Midbrain (tissue), 1 donor: ENCODE data around the gene DNAJC12.
"Not testable (repeated sequence)": the region's sequence is repeated elsewhere in the genome, so short reads cannot be mapped to it uniquely, and the experiment has no call there.

ENCODE experiments used
- DNase-seq: peaks from one replicate; lab custom pipeline; 2025; lab: John Stamatoyannopoulos, UW

DNAJC12 gene

DNA sequence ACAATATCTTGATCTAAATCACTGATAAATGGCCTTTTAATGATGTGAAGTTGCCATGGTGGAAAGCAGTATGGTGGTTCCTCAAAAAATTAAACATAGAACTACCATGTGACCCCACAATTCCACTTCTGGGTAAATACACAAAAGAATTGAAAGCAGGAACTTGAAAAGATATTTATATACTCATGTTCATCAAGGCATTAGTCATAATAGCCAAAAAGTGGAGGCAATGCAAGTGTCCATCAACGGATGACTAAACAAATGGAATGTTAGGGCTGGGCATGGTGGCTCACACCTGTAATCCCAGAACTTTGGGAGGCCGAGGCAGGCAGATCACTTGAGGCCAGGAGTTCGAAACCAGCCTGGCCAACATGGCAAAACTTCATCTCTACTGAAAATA is 2.0 kb upstream of the DNAJC12 start:
- no peak for DNase-seq

- not testable (repeated sequence) for DNase-seq
Observed at GRCh38 chr10:67839511-67839910, 1.5 kb upstream of the DNAJC12 start.

- DNase-seq: no peak
Observed at GRCh38 chr10:67836972-67837371, 1.0 kb downstream of the DNAJC12 start.

DNA sequence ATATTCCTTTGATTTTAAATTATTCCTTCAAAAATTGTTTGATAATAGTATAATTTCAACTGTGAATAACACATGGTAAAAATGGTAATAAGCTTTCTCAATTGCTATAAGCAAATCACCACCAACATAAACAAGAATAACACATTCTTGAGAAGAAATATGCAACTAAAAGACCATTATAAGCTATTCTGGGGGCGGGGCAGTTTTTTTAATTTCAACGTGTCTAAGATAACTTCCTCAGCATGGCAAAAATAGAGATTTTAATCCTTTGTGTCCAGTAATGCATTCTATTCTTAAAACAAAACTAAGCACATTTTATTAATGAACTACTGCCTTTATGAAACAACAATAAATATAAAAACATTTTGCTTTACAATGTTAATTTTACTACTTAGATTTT is 1.5 kb downstream of the DNAJC12 start:
- DNase-seq: no peak

- DNase-seq: not testable (repeated sequence)
Observed at GRCh38 chr10:67835541-67836394, 2.2 kb downstream of the DNAJC12 start.

DNA sequence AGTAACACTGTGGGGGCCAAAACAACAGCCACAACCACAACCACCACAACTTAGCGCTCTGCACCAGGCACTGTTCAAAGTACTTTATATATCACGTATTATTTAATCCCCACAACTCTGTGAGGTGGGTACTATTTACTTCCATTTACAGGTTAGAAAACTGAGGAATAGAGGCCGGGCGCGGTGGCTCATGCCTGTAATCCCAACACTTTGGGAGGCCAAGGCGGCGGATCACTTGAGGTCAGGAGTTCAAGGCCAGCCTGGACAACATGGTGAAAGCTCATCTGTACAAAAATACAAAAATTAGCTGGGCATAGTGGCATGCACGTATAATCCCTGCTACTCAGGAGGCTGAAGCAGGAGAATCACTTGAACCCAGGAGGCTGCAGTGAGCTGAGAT is 3.6 kb downstream of the DNAJC12 start:
- DNase-seq: no peak

DNA sequence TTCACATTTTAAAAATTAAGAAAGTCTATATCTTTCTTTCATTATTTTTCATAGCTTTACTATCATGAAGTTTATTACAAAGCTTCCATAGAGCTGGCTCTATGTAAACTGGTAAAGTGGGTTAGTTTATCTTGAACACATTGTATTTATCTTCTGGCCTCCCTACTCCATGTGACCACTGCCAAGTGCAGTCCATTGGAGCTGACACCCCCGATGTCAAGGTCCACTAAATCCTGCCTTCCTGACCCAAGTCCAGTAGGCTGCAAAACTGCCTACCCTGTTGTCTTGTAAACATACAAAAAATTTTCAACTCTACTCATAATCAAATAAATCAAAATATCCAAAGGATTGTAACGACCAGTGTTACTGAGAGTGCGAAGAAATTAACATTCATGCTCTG is 10.2 kb downstream of the DNAJC12 start:
- DNase-seq: no peak

DNA sequence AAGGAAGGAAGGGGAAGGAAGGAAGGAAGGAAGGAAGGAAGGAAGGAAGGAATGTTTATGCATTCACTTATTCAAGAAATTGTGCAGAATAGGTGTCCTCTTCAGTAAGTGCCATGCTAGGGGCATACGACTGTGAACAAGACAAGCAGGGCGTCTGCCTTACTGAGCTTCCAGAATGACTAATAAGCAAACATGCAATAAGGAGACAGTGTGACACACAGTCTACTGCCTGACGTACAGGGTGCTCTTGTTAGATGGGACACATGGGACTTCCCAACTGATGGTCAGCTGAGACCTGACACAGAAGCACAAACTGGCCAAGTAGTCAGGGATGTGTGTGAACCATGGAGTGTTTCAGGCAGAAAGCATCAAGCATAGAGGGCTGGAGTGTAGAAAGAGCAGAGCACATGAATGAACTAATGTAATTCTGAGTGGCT is 18.2 kb downstream of the DNAJC12 start:
- DNase-seq: no peak

GRCh38 chr10:67818323-67818722 is 19.7 kb downstream of the DNAJC12 start:
- DNase-seq: no peak

DNA sequence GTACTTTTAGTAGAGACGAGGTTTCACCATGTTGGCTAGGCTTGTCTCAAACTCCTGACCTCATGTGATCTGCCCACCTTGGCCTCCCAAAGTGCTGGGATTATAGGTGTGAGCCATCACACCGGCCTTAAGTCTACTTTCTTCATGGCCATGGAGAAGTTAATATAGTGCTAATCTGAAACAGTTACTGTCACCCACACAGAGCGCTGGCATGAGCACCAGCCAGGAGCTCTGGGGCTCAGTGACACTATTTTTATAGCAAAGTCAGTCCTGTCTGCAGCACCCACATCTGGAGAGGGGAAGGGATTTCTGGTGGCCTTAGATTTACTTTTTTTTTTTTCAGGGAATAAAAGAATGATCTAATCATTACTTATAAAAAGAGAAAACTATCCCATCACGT is 21.3 kb downstream of the DNAJC12 start:
- DNase-seq: no peak

GRCh38 chr10:67815571-67816059 is 22.4 kb downstream of the DNAJC12 start:
- DNase-seq: no peak

DNA sequence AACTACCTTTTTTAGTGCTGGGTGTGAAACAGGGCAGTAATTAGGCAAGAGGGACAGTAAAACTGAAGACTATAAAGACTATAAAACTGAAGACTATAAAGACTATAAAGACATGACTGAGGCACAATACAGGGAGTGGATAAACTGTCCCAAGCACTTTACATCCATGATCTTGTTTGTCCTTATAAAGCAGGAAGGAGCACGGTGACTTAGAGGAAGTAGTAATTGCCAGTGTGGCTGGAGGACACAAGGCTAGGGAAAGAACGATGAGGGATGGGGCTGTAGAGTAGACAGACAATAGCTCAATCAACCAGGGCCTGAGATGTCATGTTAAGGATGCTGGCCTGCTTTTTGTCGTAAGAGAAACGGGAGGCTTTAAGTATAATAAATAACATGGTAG is 26.0 kb downstream of the DNAJC12 start:
- DNase-seq: no peak

DNA sequence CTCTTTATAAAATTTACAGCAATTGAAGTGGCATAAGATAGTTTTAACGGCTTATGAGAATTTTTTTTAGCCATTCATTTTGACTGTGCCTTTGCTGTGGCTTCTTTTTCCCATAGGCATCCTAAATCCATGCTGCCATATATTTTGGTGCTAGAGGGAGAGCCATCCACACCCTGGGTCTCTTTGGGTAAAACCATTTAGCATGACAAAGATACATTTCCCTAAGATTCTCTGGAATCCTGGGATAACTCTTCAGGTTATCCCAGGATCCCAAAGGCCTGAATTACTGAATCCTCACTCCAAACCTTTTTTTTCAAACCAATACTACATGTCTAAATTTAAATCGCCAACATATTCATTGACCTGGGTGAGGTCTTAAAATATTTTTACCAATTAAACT is 28.9 kb downstream of the DNAJC12 start:
- DNase-seq: no peak

GRCh38 chr10:67808704-67809103 is 29.3 kb downstream of the DNAJC12 start:
- no peak for DNase-seq

- no peak for DNase-seq
Observed at GRCh38 chr10:67807855-67808456, 30.0 kb downstream of the DNAJC12 start.

GRCh38 chr10:67804395-67804678 is 33.7 kb downstream of the DNAJC12 start:
- no peak for DNase-seq

DNA sequence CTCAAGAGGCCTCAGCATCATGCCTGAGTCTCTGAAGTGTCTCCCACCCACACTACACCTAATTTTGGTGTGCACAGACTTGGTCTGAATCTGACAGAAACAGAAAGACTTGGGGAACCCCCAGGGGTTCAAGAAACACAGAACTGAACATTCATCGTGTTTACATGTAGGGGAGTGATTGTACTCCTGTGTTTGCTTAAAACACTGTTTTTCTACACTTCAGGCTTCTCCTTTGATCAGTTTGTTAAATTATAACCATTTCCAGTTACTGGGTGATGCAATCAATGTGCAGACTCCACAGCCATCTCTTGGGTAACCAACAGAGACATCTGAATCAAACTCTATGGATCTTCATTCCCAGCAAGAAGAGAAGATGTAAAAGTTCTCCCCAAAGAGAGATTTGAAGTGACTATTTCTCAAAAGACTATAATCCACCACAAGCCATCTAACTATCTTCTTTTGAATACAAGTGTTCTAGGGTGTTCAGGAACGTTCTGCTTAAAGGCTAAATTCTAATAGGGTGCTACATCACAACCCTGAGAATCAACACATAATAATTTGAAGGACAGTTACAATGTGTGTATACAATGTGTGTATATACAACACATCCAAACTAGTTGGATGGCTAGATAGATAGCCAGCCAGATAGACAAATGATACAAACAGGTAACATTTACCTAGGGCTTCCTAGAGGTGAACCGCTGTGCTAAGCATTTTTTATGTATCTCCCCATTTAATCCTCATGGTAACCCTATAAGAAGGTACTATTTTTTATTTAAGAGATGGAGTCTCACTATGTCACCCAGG is 34.2 kb downstream of the DNAJC12 start:
- no peak for DNase-seq

DNA sequence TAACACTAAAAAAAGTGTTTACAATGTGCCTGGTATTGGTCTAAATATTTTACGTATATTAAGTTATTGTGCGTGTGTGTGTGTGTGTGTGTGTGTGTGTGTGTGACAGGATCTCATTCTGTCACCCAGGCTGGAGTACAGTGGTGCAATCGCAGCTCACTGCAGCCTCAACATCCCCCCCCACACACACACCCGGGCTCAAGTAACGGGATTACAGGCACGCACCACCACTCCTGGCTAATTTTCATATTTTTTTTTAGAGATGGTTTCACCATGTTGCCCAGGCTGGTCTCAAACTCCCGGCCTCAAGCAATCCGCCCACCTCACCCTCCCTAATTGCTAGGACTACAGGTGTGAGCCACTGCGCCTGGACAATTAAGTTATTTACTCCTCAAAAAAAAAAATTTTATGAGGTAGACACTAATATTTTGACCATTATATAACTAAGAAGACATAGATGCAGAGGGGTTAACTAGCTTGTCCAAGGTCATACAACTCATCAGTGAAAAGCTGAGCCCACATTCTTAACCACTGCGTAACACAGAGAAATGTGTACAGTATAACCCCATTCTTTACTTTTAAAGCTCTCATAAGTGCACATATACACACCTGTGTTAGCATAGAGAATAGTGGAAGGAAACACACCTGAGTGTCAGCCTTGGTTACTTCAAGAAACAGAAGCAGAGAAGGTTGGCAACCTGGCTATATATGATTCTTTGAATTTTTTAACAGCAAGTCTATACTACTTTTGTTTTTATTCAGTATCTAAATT is 35.0 kb downstream of the DNAJC12 start:
- DNase-seq: no peak

GRCh38 chr10:67801118-67801517 is 36.9 kb downstream of the DNAJC12 start:
- no peak for DNase-seq

- DNase-seq: no peak
Observed at GRCh38 chr10:67794909-67795460, 43.0 kb downstream of the DNAJC12 start.

- DNase-seq: no peak
Observed at GRCh38 chr10:67794256-67794655, 43.7 kb downstream of the DNAJC12 start.

- no peak for DNase-seq
Observed at GRCh38 chr10:67793313-67793712, 44.7 kb downstream of the DNAJC12 start.
